GM19238 (cell line): Measurements from ENCODE around the gene CAST.
"Not testable (repeated sequence)": the region's sequence is repeated elsewhere in the genome, so short reads cannot be mapped to it uniquely, and the experiment has no call there.

Source experiments
- DNase-seq: peaks from one replicate; pipeline ENCODE4 v3.0.0; 2011; ENCODE audit warnings: low spot score; ENCODE audit not compliant: insufficient read length

The CAST gene

DNA sequence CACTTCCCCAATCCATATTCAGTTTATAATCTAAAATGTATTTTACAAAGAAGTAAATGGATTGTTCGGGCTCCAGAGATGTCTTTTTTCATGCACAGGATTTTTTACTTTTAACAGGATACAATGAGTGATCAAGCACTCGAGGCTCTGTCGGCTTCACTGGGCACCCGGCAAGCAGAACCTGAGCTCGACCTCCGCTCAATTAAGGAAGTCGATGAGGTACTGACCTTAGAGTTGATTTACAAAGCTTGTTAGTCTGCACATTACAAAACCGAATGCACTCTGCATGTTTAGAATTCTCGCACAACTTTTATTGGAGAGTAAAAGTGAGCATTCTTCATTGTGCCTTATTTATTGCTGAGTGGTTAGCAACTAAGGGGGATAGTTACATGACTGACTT lies 80.4 kb downstream of the CAST start:
- DNase-seq, result no peak

DNA sequence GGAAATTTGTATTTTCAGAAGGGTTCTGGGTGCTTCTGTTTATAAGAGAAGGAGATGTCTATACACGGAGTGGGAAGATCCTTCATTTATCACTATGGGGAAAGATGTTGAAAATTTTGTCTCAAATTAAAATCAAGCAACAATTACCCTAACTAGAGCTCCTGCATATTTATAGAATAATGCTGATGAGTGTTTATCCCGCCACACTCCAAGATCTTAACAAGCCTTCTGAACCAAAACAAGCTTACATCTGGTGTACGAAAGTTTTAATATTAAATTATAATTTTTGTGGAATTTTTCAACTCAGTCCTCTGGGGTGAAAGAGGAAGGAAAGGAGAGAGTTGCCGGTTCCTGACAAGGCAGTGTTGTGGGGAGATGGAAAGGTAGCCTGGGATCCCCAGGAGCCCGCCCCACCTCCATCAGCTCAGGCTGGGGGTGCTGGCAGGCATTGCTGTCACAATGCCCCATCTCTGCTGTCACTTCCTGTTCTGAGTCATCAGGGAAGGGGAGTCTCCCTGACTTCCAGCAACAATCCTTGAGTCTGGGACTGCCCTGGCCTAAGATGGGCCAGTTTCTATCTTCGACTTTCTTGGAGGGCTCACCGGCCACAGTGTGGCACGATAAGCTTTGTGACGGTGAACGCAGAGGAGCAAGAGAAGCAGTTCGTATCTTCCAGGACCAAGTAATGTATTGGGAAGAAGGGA lies 81.0 kb downstream of the CAST start:
- DNase-seq, result no peak

DNA sequence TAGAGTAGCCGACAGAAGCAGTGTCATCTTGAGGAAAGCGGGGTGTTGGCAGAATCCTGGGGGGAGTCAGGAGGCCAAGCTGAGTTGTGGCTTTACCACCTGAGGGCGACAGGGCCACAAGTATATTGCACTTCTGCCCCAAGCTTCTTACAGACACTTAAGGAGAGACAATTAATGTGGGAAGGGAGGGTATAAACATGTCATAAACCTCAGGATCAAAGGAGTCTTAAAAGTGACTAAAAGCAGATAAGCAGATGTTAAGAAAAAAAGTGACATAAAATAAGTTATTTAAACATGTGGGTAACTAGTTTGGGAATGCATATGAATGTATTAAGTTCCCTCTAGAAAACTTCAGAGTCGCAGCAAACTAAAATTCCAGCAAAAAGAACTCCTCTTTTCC lies 81.6 kb downstream of the CAST start:
- no peak for DNase-seq

DNA sequence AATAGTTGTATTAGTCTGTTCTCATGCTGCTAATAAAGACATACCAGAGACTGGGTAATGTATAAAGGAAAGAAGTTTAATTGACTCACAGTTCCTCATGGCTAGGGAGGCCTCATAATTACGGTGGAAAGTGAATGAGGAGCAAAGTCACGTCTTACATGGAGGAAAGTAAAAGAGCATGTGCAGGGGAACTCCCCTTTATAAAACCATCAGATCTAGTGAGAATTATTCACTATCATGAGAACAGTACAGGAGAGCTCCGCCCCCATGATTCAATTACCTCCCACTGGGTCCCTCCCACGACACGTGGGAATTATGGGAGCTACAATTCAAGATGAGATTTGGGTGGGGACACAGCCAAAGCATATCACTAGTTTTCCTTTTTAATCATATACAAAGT lies 82.0 kb downstream of the CAST start:
- not testable (repeated sequence) for DNase-seq

DNA sequence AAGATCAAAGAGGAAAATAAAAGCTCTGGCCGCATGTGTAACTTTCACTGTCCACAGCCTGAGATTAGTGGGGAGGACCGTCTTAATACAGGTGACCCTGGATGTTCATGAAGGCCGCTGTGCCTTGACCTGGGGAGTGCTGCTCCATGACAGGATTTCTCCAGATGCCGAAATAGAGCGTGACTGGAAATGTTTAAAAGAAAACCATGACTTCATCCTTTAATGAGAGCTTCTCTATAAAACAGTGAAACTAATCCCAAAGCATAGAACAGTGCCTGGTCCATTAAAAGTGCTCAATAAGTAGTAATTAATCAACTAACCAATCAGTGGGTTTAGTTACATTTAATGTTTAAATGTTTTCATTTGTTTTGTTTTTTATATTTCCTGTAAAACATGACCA lies 82.8 kb downstream of the CAST start:
- no peak for DNase-seq

DNA sequence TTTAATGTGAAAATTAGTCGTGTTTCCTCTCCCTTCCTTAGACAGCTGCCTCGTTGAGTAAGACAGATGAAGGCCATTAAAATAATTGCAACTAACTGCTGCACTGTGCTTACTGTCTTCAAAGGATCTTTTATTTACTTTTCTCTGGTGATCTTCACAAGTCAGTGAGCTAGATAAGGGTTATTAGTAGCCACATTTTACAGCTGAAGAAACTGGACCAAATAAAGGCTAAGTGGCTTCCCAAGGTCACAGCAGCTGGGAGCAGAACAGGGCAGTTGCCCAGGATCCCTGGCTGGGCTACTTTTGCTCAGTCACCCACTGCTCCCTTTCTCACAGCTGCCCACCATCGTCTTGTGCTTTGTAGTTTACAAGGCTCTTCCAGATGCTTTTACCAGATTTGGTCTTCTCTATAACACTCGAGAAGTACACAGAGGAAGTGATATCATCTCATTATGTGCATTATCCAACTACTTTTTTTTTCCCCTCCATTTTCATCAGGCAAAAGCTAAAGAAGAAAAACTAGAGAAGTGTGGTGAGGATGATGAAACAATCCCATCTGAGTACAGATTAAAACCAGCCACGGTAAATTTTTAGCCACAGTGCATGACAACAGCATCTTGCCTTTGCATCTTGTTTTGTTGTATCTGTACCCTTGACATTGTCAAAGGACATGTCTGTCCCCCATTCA lies 83.8 kb downstream of the CAST start:
- no peak for DNase-seq

DNA sequence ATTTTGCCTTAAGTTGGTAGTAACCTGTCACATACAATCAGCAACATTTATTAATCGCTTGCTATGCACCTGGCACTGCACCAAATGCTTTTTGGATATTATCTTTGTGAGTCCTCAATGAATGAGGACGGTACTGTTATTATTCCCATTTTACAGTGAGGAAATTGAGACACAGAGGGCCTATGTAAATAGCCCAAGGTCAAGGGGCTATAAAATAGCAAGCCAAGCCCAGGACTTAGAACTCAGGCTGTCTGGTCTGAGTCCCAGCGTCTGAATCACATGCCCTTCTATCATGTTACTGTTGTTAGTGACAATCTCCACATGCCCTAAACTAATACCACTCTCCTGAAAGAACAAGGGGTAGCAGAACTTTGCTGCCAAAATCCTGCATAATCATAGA lies 85.5 kb downstream of the CAST start:
- DNase-seq, result no peak

DNA sequence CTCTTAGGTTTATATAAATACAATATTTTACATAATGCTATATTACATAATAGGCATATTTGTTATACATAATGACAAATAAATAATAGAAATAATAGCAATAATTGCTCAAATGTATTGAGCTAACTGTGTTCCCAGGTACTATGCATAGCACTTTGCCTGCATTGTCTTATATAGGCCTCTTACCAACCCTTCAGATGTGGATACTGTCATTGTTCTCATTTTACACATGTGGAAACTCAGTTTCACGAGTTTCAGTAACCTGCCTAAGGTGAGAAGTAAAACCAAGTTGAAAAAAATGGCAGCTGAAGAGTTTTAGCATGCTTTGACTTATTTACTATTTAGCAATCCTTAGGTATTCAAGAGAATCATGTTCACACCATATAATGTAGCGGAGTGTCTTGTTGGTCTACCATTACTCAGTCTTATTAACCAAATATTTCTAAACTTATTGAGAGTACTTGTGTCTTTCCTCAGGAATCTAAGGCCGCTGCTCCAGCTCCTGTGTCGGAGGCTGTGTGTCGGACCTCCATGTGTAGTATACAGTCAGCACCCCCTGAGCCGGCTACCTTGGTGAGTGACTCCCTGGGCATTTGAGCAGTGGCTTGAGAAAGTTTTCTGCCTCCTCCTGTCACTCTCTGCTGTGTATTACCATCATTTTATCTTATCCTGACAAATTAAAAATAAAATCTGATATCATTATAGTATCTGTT lies 88.1 kb downstream of the CAST start:
- DNase-seq, result no peak

DNA sequence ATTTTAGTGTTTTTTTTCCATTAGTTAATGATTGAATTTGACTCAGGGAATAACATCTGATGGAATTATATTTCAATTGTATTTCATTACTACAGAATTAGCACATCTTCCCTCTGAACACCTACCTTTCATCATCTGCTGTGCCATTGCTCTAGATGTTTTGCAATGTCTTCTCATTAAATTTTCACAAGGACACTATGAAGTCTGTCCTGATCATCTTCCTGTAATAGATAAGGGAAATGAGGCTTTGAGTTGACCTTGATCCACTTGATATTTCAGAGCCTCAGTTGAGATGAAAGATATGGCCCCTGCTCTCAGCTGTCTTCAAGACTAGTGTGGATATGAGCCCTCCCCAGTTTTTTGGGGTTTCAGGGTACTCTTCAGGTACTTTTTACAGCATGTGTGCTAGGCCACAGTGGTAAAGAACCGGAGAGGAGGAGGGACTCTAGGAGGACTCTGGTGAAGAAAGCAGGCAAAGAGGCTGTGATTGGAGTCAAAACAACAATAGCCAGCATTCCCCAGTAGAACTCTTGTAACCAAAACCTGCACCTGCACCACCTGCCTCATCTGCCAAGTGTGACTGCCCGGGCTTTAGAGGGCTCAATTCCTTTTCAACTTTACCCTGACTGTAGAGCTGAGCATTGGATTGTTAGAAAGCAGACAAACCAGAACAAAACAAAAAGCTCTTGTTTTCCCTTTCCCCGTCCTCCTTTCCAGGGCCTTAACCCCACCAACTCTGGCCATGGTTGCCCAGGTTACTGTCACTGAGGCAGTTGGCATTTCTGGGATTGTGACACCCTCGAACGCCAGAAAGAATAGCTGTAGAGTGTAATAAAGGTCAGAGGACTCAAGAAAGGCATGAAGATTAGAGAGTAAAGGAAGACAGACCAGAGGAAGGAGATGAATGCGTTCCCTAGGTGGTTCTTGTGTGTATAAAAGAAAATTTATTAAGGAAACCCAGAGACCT lies 89.3 kb downstream of the CAST start:
- no peak for DNase-seq

DNA sequence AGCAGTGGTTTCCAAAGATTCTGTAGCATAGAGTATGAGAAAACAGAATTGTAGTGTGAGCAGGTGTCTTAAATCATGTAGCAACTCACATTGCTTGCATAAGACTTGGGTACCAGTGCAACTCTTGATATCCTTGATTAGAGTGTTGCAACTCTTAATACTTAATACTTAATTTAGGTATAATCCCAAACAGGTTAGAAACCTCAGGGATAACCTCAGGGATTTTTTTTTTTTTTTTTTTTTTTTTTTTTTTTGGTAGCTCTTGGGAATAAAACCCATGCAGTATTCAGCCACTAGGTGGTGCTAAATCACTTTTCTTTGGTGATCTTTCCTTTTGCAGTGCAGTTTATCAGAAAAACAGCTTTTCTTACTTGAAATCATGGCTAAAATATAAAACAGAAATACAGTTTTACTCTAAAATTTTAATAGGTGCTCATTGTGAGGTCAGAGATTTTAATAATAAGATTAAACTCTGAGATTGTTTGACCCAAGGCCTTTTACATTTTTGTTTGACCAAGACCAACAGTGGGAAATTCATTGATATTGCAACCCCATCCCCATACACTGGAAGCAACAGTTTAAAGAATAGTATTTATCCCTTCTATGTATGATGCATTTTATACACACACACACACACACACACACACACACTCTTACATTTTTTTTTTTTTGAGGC lies 90.3 kb downstream of the CAST start:
- no peak for DNase-seq

DNA sequence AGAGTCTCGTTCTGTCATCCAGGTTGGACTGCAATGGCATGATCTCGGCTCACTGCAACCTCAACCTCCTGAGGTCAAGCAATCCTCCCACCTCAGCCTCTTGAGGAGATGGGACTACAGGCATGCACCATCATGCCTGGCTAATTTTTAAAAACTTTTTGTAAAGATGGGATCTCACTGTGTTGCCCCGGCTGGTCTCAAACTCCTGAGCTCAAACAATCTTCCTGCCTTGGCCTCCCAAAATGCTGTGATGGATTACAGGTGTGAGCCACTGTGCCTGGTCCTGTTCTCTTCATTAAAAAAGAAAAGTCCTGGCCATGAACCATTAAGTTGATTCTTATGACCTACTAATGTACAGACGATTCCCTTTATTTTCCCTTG lies 90.8 kb downstream of the CAST start:
- no peak for DNase-seq

DNA sequence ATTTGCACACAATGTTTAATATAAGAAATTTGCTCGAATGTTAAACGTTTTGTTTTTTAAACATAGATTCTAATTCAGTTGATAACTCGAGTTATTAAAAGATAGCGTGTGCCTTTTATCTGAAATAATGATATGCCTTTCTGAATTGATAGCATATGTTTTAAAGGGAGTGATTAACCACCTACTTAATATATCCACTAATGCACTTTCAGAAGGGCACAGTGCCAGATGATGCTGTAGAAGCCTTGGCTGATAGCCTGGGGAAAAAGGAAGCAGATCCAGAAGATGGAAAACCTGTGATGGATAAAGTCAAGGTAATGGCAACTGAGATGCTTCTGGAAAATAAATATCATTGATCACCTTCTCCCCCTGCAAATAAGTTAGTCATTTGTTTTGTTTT lies 91.7 kb downstream of the CAST start:
- no peak for DNase-seq

DNA sequence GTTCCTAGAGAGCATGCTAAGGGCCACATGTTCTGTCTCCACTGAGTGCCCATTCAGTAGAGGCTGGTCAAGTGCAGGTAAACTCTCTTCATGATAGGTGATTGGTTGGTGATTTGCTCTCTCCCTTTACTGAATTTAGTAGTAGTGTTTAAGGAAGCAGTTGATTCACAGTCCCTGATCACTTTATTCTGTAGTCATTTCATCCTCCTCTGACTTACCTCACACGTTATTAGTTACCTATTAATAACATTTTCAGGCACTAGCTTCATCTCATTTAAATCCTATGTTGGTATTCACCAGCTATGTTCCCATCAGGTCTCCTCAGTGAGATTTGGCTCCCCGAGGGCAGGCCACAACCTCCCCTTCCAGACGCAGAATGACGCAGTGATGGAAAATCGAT lies 93.7 kb downstream of the CAST start:
- no peak for DNase-seq

DNA sequence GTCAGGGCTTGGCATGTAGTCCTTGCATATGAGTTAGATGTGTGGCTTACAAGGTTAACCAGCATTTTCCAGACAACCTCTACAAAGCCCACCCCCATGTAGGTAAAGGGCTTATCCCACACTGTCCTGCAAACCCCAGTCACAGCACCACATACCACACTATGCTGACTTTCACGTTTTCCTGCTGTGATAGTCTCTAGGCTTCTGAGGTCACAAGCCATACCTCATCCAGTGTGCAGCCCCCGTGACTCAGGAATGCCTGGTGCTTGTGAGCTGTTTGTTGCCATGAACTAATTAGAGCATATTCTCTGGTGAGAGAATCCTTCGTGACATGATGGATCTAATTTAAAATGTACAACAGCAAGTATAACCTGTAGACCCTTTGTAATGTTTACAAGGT lies 94.8 kb downstream of the CAST start:
- no peak for DNase-seq

DNA sequence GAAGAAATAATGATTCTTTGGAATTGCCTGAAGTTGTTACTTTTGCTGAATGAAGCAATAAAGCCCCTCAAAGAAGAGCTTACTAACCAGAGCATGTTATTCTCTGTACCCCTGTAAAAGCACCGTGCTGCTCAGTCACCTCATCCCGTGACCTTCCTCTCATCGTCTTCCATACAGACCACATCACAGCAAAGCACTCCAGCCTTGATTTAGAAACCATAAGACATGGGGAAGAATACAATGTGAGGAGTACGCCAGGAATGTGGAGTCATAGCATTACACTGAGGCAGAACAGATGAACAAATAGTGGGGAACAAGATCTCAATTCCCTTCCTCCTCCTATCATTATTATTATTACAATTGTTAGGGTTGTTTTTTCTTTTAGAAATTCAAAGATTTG lies 96.4 kb downstream of the CAST start:
- DNase-seq, result no peak

DNA sequence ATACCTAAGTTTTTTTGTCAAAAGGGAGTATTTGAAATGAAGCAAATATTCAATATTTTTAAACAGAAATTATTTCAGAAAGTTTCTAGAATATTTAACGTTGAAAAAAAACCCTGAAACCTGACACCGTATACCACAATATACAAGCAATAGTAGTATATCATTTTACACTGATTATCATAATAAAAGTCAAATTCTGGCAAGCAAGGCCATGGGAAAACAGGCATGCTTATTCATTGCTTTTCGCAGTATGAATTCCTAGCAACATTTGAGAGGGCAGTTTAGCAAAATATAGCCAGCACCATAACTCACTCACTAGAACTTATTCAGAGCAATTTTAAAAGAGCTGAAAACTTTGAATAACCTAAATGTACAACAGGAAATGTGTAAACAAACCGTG lies 99.4 kb downstream of the CAST start:
- no peak for DNase-seq

DNA sequence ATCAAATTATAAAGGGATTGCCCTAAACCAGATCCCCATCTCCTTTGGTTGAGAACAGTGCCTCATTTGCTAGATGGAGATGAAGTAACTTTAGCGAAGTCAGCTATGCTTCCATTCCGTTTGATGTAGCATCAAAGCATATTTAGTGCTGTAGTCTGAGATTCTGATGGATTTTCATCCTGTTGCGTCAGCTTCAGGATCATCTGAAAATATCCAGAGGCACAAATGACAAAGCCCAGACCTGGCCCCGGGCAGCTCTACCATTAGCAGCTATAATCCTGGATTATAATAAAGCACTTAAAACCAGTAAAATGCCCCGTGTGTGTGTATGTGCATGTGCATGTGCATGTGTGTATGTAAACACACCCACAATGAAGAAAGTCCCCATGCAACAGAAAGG lies 100.8 kb downstream of the CAST start:
- no peak for DNase-seq

DNA sequence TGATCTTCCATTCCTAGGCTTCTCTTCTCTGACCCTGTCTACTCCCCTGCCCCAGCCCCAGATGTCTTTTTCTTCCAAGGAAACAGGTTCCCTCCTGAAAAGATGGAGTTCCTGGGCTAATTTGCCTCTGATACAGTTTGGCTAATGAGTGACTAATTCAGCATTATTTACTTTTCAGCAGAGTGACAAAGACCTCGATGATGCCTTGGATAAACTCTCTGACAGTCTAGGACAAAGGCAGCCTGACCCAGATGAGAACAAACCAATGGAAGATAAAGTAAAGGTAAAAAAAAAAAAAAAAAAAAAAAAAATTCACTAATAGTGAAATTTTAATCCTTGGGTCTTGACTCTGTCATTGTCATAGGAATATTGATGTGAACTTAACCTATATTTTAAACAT lies 102.9 kb downstream of the CAST start:
- DNase-seq, result no peak

DNA sequence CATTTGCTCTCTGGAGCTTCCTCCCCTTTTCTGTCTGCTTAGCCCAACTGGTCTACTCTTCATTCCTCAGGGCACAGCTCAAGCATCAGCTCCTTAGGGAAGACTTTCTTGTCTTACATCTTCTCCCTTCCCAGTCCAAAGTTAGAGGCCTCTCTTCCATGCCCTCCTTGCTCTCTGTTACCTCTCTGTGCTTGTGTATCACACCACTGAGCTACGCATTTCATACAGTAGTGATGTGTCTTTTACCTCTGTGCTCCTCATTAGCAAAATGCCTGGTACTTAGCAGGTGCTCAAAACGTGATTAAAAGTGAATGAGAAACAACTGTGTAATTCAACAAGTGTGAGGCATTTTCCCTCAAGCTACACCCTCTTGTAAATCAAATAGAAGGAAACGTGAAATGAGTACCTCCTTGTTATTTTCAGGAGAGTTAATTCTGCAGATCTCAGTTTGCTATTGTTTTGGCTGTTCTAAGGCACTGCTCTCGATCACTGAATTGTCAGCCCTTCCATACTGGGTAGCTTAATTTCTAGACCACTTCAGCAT lies 106.6 kb downstream of the CAST start:
- no peak for DNase-seq

DNA sequence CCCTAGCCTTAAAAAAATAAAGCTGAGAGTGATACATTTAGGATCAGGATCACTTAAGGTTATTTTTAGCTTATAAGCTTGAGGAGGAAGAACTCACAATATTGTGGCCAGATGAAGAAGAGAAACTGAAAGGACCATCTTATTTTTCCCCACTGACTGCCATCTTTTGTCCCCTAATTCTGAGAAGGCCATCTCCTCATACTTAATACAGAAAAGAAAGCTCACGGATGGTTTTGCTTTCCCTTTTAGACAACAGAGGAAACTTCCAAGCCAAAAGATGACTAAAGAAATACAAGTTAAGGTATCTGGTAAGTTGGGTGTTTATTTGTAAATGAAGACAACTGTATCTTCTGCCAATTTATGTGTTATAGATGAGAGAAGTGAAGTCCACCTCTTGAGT lies 109.2 kb downstream of the CAST start:
- DNase-seq, result no peak

DNA sequence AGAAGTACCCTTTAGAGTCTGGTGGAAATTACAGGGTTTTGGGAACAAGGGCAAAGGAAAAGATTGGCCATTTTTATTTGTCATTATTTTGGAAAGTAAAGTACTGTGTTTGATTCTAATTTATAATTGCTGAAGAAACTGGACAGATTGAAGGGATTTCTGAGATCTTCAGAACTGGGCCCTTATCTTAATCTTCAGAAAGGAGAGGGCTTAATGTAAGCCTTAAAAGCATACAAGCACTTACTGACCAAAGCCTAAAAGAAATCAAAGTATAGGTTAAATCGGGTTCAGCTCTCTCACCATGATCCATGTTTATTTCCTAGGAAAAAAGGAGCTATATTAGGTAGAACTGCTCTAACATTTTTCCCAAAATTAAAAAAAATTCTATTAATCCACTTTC lies 109.9 kb downstream of the CAST start:
- no peak for DNase-seq
